ENCODE results near the gene NAT10.

NAT10 gene

DNA sequence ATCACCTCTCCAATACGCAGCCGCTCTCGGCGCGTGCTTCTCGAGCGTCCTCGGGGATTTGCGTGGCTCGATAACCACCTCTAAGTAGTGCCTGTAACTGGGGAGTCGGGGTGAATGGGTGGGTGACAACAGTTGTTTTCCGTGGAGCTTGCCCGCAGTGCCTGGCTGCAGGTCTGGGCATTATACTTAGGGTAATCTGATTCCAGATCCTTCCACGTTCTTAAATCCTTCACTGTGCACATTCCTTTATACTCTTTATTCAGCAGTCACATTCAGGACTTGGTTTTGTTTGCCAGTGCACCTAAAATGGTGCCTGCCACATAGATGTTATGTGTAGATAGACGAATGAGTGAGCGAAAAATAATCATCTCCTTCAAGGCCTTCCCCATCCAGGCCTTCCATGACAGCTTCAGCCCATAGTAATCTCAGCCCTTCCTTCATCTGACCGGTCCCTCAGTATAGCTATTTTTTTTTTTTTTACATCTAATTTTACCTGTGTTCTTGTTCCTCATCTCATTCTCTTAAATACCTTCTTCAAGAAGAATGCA is 602 bp downstream of the NAT10 start:
- FAIRE-seq: no peak
- no peak for DNase-seq (ENCODE audit: low spot score)

DNA sequence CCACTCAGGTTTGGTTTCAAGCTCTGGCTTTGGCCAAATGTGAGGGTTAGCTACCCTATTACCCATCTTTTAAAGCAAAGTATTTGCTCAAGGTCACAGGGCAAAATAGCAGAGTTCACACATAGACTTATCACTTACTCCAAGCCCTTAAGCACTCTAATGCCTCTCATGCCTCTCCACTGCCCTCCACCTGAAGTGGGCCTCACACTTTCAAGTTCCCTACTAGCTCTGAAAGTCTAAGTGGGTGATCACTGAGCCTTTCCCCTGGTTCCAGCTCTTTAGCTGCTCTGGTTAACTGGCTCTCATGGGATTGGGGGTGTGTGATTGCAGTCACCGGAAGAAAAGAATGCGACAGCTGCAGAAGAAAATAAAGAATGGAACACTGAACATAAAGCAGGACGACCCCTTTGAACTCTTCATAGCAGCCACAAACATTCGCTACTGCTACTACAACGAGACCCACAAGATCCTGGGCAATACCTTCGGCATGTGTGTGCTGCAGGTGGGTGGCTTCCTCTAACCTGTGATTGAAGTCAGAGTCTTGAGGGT is 6.4 kb downstream of the NAT10 start:
- FAIRE-seq (no peak), DNase-seq (ENCODE audit: low spot score) (no peak)

- DNase-seq (ENCODE audit: low spot score) (no peak), FAIRE-seq (no peak)
These were observed 8.6 kb downstream of the NAT10 start for GRCh38 chr11:34114014-34114413.

DNA sequence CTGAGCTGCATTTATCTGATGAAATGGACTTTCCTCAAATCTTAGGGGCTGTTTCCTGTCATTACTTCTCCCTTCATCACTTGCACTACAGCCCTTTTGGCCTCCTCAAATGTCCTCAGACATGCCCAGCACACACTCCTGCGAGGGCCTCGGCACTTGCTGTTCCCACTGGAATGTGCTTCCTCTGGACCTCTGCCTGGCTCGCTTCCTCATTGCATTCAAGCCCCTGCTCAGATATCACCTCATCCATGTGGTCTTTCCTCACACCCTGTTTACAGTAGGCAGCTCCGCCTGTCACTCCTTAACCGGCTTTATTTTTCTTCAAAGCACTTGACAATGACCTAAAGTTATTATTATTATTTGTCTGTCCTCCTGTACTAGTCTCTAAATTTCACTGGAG is 9.0 kb downstream of the NAT10 start:
- DNase-seq (ENCODE audit: low spot score) (no peak), FAIRE-seq (no peak)

GRCh38 chr11:34120651-34121050 is 15.2 kb downstream of the NAT10 start:
- DNase-seq (ENCODE audit: low spot score): no peak
- FAIRE-seq: no peak

DNA sequence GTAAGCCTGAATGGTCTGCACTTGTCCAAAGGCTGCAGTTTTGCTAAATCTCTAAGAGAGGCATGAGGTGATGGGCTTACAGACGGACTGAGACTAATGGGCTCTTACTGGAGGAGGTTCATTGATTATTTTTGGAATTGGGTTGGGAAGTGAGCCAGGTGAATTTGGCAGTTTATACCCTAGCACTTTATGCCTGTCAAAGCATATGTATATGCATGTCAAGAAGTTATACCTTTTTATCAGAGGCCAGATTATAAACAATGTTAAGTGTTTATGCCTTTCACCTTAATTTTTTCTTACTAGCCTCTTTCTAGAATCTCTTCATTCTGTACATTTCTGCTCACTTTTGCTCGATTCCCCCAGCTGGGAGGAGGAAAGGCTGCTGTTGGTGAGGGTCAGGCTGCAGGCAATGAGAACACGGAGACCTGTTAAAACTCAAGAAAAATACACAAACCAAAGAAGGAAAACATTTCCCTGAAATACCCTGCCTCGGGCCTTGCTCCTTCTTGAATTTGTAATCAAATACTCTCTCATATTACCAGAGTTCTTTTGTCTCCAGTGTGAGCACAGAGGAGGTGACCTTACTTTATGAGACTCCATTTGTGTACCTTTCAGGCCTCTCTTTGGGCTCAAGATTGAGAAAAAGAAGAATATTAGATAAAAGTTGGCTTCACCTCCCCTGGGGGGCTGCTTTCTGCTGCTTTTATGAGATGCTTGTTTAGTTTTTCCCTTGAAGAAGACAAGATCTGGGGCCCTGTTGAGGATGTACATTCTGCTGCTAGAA is 19.6 kb downstream of the NAT10 start:
- DNase-seq (ENCODE audit: low spot score): no peak
- FAIRE-seq: no peak

- DNase-seq (ENCODE audit: low spot score) (no peak), FAIRE-seq (no peak)
These were observed 21.8 kb downstream of the NAT10 start for GRCh38 chr11:34126959-34127848.

DNA sequence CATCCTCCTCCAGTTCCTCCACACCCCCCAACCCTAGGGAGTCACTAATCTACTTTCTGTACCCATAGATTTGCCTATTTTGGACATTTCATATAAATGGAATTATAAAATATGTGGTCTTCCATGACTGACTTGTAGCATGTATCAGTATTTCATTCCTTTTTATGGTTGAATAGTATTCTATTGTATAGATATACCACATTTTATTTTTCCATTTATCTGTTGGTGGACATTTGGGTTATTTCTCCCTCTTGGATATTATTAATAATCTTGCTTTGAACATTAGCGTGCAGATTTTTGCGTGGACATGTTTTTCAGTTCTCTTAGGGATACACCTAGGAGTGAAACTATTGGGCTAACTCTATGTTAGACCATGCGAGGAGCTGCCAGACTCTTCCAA is 23.4 kb downstream of the NAT10 start:
- DNase-seq (ENCODE audit: low spot score) (no peak), FAIRE-seq (no peak)

- DNase-seq (ENCODE audit: low spot score) (no peak), FAIRE-seq (no peak)
These were observed 27.0 kb downstream of the NAT10 start for GRCh38 chr11:34132261-34132965.

GRCh38 chr11:34134765-34135164 is 29.3 kb downstream of the NAT10 start:
- DNase-seq (ENCODE audit: low spot score) (no peak), FAIRE-seq (no peak)

DNA sequence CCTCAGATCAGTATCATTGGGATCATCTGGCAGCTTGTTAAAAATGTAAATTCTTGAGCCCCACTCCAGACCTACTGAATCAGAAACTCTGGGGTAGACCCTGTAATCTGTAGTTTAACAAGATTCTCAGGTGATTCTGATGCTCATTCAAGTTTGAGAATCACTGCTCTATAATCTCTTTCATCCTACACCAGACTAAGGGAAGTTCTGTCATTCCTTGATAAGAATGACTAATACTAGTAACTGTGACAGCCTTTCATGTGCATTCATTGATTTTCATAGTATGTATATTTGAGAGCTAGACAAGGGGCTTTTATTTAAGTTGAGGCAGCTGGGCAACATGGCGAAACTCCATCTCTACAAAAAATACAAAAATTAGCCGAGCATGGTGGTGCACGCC is 30.0 kb downstream of the NAT10 start:
- no peak for DNase-seq (ENCODE audit: low spot score)
- no peak for FAIRE-seq

DNA sequence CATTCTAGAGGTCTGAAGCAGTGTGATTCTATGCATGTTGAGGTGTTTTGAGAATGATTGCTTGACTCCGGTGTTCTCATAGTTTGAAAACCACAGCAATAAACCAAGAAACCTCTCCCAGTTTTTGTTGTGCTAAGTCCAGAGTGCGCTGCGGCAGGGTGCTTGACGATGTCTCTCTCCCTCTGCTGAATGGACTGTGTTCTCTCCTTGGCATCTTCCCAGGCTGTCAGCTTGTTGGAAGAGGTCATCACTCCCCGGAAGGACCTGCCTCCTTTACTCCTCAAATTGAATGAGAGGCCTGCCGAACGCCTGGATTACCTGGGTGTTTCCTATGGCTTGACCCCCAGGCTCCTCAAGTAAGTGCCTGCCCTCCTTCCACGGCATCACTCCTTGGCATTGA is 31.0 kb downstream of the NAT10 start:
- DNase-seq (ENCODE audit: low spot score): no peak
- no peak for FAIRE-seq

GRCh38 chr11:34139346-34139745 is 33.9 kb downstream of the NAT10 start:
- no peak for DNase-seq (ENCODE audit: low spot score)

DNA sequence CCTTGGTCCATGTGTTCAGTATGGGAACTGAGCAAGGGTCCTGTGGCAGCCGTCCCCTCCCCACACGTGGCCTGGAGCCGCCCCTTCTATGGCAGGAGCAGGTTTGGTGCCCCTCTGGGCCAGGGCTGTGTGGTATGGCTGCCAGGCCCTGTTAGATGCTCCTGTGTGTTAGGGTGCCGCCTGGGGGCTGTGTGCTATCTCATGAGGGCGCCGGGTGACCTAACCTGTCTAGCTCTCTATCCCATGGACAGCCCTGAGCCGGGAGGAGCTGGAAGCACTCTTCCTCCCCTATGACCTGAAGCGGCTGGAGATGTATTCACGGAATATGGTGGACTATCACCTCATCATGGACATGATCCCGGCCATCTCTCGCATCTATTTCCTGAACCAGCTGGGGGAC is 34.7 kb downstream of the NAT10 start:
- DNase-seq (ENCODE audit: low spot score): no peak
- FAIRE-seq: no peak

More at GRCh38 chr11:34139346-34139745, 33.9 kb downstream of the NAT10 start:
- FAIRE-seq: no peak

GRCh38 chr11:34143048-34143447 is 37.6 kb downstream of the NAT10 start:
- no peak for DNase-seq (ENCODE audit: low spot score)
- no peak for FAIRE-seq

DNA sequence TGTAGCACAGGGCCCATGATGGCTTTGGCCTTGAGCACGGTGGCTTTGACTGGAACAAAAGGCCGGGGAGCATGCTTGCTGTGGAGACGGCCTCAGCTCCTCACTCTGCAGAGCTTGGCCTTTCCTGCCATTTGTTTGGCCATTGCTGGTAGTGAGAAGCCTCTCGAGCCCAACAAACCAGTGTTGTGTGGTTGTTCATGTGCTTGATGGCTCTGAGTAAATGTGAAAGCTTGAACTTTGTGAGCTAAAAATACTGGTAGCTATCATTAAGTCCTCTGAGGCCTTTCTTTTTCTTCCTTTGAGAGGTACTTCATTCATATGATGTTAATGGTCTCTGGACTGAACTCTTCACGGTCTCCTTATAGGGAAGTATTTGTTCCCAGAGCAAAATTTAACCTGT is 39.6 kb downstream of the NAT10 start:
- no peak for FAIRE-seq
- DNase-seq (ENCODE audit: low spot score): no peak

GRCh38 chr11:34145847-34146381 is 40.5 kb downstream of the NAT10 start:
- DNase-seq (ENCODE audit: low spot score) (no peak), FAIRE-seq (no peak)

DNA sequence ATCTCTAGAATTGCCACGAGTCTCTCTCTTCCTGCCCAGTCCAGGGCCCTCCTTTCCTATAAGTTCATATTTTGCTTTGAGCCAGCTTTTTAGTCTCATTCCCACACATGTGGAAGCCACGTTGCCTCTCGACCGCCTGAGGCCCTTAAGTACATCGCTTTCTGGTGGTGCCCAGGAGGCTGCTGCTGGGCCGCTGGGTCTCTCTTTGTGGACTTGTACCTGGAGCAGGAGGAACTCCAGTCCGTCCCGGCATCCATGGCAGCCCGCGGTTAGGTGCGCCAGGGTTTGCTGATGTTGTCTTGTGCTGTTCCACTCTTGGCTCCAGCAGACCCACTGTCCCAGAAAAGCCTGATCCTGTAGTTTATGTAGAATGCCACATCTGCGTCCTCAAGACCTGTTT is 41.0 kb downstream of the NAT10 start:
- DNase-seq (ENCODE audit: low spot score) (no peak), FAIRE-seq (no peak)

DNA sequence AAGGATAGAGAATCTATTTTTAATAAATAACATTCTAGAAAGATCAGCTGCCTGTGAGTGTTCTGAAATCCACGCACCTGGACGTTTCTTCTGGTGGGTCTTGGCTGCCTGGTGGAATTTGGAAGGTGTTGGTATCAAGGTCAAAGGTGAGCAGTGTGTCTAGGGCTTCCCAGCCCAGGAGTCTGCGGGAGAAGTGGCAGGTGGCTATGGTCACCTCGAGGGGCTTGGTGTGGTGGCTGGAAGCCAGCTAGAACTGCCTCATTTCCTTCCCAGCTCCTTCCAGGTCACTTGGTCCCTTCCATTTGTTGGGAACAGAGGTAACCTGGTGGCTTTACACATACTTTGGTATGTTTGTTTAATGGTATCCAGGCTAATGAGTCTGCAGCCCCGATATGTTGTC is 41.4 kb downstream of the NAT10 start:
- DNase-seq (ENCODE audit: low spot score) (no peak), FAIRE-seq (no peak)

- no peak for DNase-seq (ENCODE audit: low spot score)
- no peak for FAIRE-seq
These were observed 42.2 kb downstream of the NAT10 start for GRCh38 chr11:34147581-34147980.

DNA sequence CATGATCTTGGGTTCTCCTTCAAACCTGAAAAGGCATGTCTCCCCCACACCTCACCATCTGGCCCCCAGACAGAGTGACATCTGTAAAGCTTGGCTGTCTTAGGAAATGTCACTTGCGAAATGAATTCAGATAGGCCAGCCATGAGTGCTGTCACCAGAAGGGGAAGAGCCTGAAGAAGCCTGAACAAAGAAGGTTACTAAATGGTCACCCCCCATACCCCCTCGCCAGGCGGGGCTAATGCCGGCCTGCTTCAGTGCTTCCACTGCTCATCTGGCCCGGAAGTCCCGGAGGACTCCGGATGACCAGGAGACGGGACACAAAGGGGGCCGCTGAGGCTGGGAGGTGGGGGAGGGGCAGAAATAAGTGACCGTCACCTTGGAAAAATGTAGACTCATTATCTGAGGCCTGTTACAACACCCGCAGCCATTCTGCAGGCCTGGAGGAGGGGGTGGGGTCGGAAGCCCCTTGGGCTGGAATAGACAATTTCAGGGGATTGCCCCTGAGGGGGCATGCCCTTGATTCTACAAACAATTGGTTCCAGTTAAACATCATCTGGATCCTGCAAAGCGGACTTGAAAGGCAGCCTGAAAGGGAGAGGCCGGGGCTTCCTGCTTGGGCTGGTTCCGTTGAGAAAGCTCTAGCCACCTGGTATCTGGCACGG is 43.2 kb downstream of the NAT10 start:
- FAIRE-seq (no peak), DNase-seq (ENCODE audit: low spot score) (no peak)

Measured in RCC 7860 (cell line).